Measurements from ENCODE around the gene WRNIP1. TPM values are rescaled to one million over a fixed set of nuclear protein-coding genes. Genes with fewer than 3 reads are reported as not detected.

WRNIP1 gene
- total RNA-seq, 1 donor from 2014 or later = 25.3 TPM

- H3K79me2 ChIP-seq (ENCODE audit: low read depth) = no peaks in the 10 kb centered on the region
- no peaks in the 10 kb centered on the region for H3K4me1 ChIP-seq
- H3K9me3 ChIP-seq (ENCODE audit: low read depth) = no peaks in the 10 kb centered on the region
- H3K27me3 Mint-ChIP-seq (ENCODE audit: insufficient read depth, low read depth) = peaks cover 7% of the 10 kb centered on the region
- H3K27me3 ChIP-seq = no peaks in the 10 kb centered on the region
- no peaks in the 10 kb centered on the region for H3K36me3 ChIP-seq
- H3K9me3 Mint-ChIP-seq = no peaks in the 10 kb centered on the region
- no peaks in the 10 kb centered on the region for H4K20me1 ChIP-seq (ENCODE audit: low read depth)
- H3K9ac ChIP-seq = no peak overlapping the region
- no peak overlapping the region for H3K4me2 ChIP-seq
- H3K27ac Mint-ChIP-seq = no peak overlapping the region
- H3K4me1 Mint-ChIP-seq = peaks cover 23% of the 10 kb centered on the region
- no peak overlapping the region for H2AFZ ChIP-seq (replicated peaks)
- no peak for TF ChIP-seq CTCF (IDR thresholded peaks at IDR 0.05)
- TF ChIP-seq EZH2phosphoT487 (IDR thresholded peaks at IDR 0.05) = no peak
- no peak for TF ChIP-seq EZH2 (IDR thresholded peaks at IDR 0.05)
- peaks cover 4% of the 10 kb centered on the region for H3F3A ChIP-seq (ENCODE audit: low read depth)
- peaks cover 11% of the 10 kb centered on the region for H3K36me3 Mint-ChIP-seq
- no peak overlapping the region for H3K4me3 Mint-ChIP-seq
- no peak overlapping the region for H3K4me3 ChIP-seq
- DNase-seq (ENCODE audit: low spot score) = no peak
- H3K27ac ChIP-seq = no peak overlapping the region
Observed at GRCh38 chr6:2791450-2791974, 26.3 kb downstream of the WRNIP1 start.

- H3F3A ChIP-seq (ENCODE audit: low read depth) = peaks cover 4% of the 10 kb centered on the region
- no peak overlapping the region for H3K27ac ChIP-seq
- peaks cover 4% of the 10 kb centered on the region for H3K36me3 Mint-ChIP-seq
- H2AFZ ChIP-seq (replicated peaks) = no peak overlapping the region
- H3K9me3 Mint-ChIP-seq = no peaks in the 10 kb centered on the region
- H3K4me2 ChIP-seq = no peak overlapping the region
- no peaks in the 10 kb centered on the region for H3K9me3 ChIP-seq (ENCODE audit: low read depth)
- H3K27ac Mint-ChIP-seq = no peak overlapping the region
- H4K20me1 ChIP-seq (ENCODE audit: low read depth) = no peaks in the 10 kb centered on the region
- H3K36me3 ChIP-seq = no peaks in the 10 kb centered on the region
- peaks cover 7% of the 10 kb centered on the region for H3K27me3 Mint-ChIP-seq (ENCODE audit: insufficient read depth, low read depth)
- TF ChIP-seq CTCF (IDR thresholded peaks at IDR 0.05) (no peak), EZH2 (IDR thresholded peaks at IDR 0.05) (no peak), EZH2phosphoT487 (IDR thresholded peaks at IDR 0.05) (no peak)
- no peak for DNase-seq (ENCODE audit: low spot score)
- no peak overlapping the region for H3K4me3 Mint-ChIP-seq
- H3K4me1 Mint-ChIP-seq = peaks cover 33% of the 10 kb centered on the region
- H3K79me2 ChIP-seq (ENCODE audit: low read depth) = no peaks in the 10 kb centered on the region
- no peak overlapping the region for H3K9ac ChIP-seq
- H3K27me3 ChIP-seq = no peaks in the 10 kb centered on the region
- H3K4me3 ChIP-seq = no peak overlapping the region
- H3K4me1 ChIP-seq = no peaks in the 10 kb centered on the region
Observed at GRCh38 chr6:2792330-2793110, 27.3 kb downstream of the WRNIP1 start.

- H3F3A ChIP-seq (ENCODE audit: low read depth) = peaks cover 4% of the 10 kb centered on the region
- no peak for TF ChIP-seq CTCF (IDR thresholded peaks at IDR 0.05)
- TF ChIP-seq EZH2 (IDR thresholded peaks at IDR 0.05) = no peak
- TF ChIP-seq EZH2phosphoT487 (IDR thresholded peaks at IDR 0.05) = no peak
- no peak overlapping the region for H2AFZ ChIP-seq (replicated peaks)
- no peaks in the 10 kb centered on the region for H3K9me3 Mint-ChIP-seq
- H3K79me2 ChIP-seq (ENCODE audit: low read depth) = no peaks in the 10 kb centered on the region
- H3K27me3 ChIP-seq = no peaks in the 10 kb centered on the region
- H3K4me1 Mint-ChIP-seq = peaks cover 44% of the 10 kb centered on the region
- no peaks in the 10 kb centered on the region for H4K20me1 ChIP-seq (ENCODE audit: low read depth)
- H3K4me3 ChIP-seq = no peak overlapping the region
- no peak overlapping the region for H3K9ac ChIP-seq
- no peak overlapping the region for H3K27ac ChIP-seq
- no peak for DNase-seq (ENCODE audit: low spot score)
- H3K27me3 Mint-ChIP-seq (ENCODE audit: insufficient read depth, low read depth) = peaks cover 7% of the 10 kb centered on the region
- no peaks in the 10 kb centered on the region for H3K9me3 ChIP-seq (ENCODE audit: low read depth)
- H3K36me3 ChIP-seq = no peaks in the 10 kb centered on the region
- peaks cover 8% of the 10 kb centered on the region for H3K4me1 ChIP-seq
- no peaks in the 10 kb centered on the region for H3K36me3 Mint-ChIP-seq
- no peak overlapping the region for H3K4me2 ChIP-seq
- no peak overlapping the region for H3K4me3 Mint-ChIP-seq
- peak overlapping the region; percentile 8 for H3K27ac Mint-ChIP-seq
Observed at GRCh38 chr6:2793534-2794151, 28.4 kb downstream of the WRNIP1 start.

Data from neural progenitor cell (in vitro differentiated cells).